Parathyroid adenoma (tissue), 2 donors: ENCODE results near the gene GALNT5.
A peak's percentile ranks its signal among the peaks of the same experiment; 100 is the strongest.

Source experiments
- H2AFZ ChIP-seq: fragments of 300-600 bp; sonication (generic); one replicate; pipeline ENCODE4 v1.7.0; 2017; ENCODE audit warnings: antibody characterized with exemption, mild to moderate bottlenecking
- H3K27ac ChIP-seq: fragments of 300-600 bp; sonication (generic); one replicate; pipeline ENCODE4 v1.7.0; 2017
- H3K27me3 ChIP-seq: fragments of 300-600 bp; sonication (generic); one replicate; pipeline ENCODE4 v1.7.0; 2017; ENCODE audit warnings: low read length; ENCODE audit not compliant: control insufficient read depth, insufficient read depth
- H3K36me3 ChIP-seq: fragments of 300-600 bp; sonication (generic); one replicate; pipeline ENCODE4 v1.7.0; 2017; ENCODE audit warnings: low read length; ENCODE audit not compliant: control insufficient read depth, insufficient read depth
- H3K4me1 ChIP-seq: fragments of 300-600 bp; sonication (generic); one replicate; pipeline ENCODE4 v1.7.0; 2017; ENCODE audit warnings: control low read depth
- H3K4me2 ChIP-seq: fragments of 300-600 bp; sonication (generic); one replicate; pipeline ENCODE4 v1.7.0; 2017; ENCODE audit warnings: low read length
- H3K4me3 ChIP-seq: fragments of 300-600 bp; sonication (generic); one replicate; pipeline ENCODE4 v1.7.0; 2017; ENCODE audit warnings: low read depth, low read length
- H3K79me2 ChIP-seq: fragments of 300-600 bp; sonication (generic); one replicate; pipeline ENCODE4 v1.7.0; 2017; ENCODE audit warnings: control low read depth
- H3K9ac ChIP-seq: fragments of 300-600 bp; sonication (generic); one replicate; pipeline ENCODE4 v1.7.0; 2017; ENCODE audit warnings: mild to moderate bottlenecking
- H3K9me3 ChIP-seq: fragments of 300-600 bp; sonication (generic); one replicate; pipeline ENCODE4 v1.7.0; 2017; ENCODE audit warnings: low read length; ENCODE audit not compliant: control insufficient read depth
- CTCF ChIP-seq: fragments of 300-600 bp; sonication (generic); IDR thresholded peaks from one replicate; pipeline ENCODE4 v1.7.0; 2017; ENCODE audit warnings: antibody characterized with exemption, mild to moderate bottlenecking
- donor health status: primary hyperparathyroidism.

GALNT5 gene

DNA sequence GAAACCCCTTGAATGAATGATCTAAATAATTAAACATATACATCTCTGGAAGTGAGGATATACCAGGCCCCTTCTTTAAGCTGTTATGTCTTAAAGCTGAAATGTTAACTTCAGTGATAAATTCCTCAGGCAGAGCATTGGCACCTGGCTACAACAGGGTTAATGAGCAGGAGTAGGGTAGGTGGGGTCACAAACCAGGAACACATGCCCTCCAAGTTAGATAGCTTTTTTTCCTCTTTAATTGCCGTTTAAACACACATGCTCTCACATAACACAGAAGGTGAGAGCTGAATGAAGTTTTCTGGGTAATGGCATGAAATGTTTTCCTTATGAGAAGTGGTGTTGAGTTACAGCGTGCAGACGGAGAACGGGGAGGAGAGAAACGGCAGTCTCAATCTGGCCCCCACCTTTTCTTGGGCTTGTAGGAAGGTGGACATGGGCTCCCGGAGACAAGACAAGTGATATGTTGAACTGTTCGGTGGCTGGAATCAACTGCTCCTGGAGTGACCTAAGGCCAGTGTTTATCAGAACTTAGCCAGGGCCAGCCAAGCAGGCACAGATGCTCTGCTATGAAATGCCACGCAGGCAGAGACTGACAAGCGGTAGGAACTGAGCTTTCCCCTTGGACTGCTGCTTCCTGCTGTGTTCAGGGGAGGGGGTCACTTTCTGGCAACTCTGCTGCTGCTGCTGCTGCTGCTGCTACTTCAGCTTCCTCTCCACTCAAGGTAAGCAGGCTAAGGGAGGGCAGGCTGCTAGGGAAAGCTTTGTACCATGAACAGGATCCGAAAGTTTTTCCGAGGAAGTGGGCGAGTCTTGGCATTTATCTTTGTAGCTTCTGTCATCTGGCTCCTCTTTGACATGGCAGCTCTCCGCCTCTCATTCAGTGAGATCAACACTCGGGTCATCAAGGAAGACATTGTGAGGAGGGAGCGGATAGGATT lies at the start of gene GALNT5:
TSS of gene GALNT5 (plus strand) at position 394 of the 941 bp plus-strand sequence. CDS start at position 772, 378 bp downstream.
- Histone ChIP-seq H3K4me2 (peak within 1 kb of the TSS; percentile 47), H3K9me3 (no peaks in the 10 kb centered on the region), H2AFZ (peak within 1 kb of the TSS; percentile 77), H3K79me2 (no peaks in the 10 kb centered on the region), H3K9ac (no peak within 1 kb of the TSS), H3K27me3 (no peaks in the 10 kb centered on the region), H3K27ac (peak within 1 kb of the TSS; percentile 13), H3K36me3 (no peaks in the 10 kb centered on the region), H3K4me1 (peaks cover 8% of the 10 kb centered on the region), H3K4me3 (peak within 1 kb of the TSS; percentile 46)
- no peak for TF ChIP-seq CTCF

GRCh38 chr2:157216286-157216965 lies 41.1 kb upstream of the GALNT5 start:
- no peaks in the 10 kb centered on the region for H3K9me3 ChIP-seq
- no peak overlapping the region for H2AFZ ChIP-seq
- H3K27me3 ChIP-seq, result no peaks in the 10 kb centered on the region
- no peak overlapping the region for H3K4me3 ChIP-seq
- no peaks in the 10 kb centered on the region for H3K36me3 ChIP-seq
- H3K4me2 ChIP-seq, result no peak overlapping the region
- TF ChIP-seq CTCF, result no peak
- H3K4me1 ChIP-seq, result no peaks in the 10 kb centered on the region
- no peaks in the 10 kb centered on the region for H3K79me2 ChIP-seq
- H3K27ac ChIP-seq, result no peak overlapping the region
- H3K9ac ChIP-seq, result no peak overlapping the region

- Histone ChIP-seq H3K36me3 (no peaks in the 10 kb centered on the region), H3K9ac (no peak overlapping the region), H3K27me3 (no peaks in the 10 kb centered on the region), H2AFZ (no peak overlapping the region), H3K9me3 (no peaks in the 10 kb centered on the region), H3K4me3 (no peak overlapping the region), H3K4me2 (no peak overlapping the region), H3K27ac (no peak overlapping the region), H3K4me1 (no peaks in the 10 kb centered on the region), H3K79me2 (no peaks in the 10 kb centered on the region)
- TF ChIP-seq CTCF, result no peak
Observed at GRCh38 chr2:157217409-157217808, 40.1 kb upstream of the GALNT5 start.

GRCh38 chr2:157218911-157219310 lies 38.6 kb upstream of the GALNT5 start:
- no peak overlapping the region for H3K4me2 ChIP-seq
- no peak overlapping the region for H3K9ac ChIP-seq
- no peaks in the 10 kb centered on the region for H3K27me3 ChIP-seq
- H3K9me3 ChIP-seq, result no peaks in the 10 kb centered on the region
- no peak overlapping the region for H3K27ac ChIP-seq
- TF ChIP-seq CTCF, result no peak
- no peaks in the 10 kb centered on the region for H3K4me1 ChIP-seq
- no peaks in the 10 kb centered on the region for H3K79me2 ChIP-seq
- H2AFZ ChIP-seq, result no peak overlapping the region
- H3K4me3 ChIP-seq, result no peak overlapping the region
- H3K36me3 ChIP-seq, result no peaks in the 10 kb centered on the region
